ENCODE measurements around the gene EPS8L3.

DNA sequence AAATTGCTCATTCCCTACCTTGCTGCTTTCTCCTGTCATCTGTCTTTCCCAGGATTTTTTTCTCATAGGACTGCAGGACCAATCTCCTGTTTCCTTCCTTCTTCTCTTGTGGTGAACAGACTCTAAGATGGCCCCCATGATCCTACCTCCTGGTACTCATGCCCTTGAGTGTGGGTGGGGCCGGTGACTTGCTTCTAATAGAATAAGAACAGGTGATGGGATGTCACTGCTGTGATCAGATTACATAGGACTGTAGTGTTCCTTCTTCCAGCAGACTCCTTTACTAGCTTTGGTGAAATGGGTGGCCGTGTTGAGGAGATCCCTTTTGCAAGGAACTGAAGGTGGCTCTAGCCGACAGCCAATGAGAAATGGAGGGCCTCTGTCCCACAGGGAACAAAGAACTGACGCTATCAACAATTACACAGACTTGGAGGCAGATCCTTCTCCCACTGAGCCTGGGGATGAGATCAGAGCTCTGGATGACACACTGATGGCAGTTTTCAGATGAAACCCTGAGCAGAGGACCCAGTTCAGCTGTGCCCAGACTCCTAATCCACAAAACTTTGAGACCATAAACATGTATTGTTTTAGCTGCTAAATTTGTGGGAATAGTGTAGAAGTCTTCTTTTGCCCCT lies 30.4 kb downstream of the EPS8L3 start:
- TF ChIP-seq, protein P1, sequence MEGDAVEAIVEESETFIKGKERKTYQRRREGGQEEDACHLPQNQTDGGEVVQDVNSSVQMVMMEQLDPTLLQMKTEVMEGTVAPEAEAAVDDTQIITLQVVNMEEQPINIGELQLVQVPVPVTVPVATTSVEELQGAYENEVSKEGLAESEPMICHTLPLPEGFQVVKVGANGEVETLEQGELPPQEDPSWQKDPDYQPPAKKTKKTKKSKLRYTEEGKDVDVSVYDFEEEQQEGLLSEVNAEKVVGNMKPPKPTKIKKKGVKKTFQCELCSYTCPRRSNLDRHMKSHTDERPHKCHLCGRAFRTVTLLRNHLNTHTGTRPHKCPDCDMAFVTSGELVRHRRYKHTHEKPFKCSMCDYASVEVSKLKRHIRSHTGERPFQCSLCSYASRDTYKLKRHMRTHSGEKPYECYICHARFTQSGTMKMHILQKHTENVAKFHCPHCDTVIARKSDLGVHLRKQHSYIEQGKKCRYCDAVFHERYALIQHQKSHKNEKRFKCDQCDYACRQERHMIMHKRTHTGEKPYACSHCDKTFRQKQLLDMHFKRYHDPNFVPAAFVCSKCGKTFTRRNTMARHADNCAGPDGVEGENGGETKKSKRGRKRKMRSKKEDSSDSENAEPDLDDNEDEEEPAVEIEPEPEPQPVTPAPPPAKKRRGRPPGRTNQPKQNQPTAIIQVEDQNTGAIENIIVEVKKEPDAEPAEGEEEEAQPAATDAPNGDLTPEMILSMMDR (conservative IDR thresholded peaks at IDR 0.05 in 1 of 2, IDR thresholded peaks at IDR 0.05 in 1 of 2; ENCODE audit: extremely low read depth in 1 of 2, insufficient read depth in 1 of 2, low read depth in 1 of 2, low read length in 2 of 2) = no peak
- TF ChIP-seq EZH2 (IDR thresholded peaks at IDR 0.05; ENCODE audit: borderline replicate concordance, low read length) = no peak
